OCI-LY7 (cell line): ENCODE data around the gene PRAMEF13.
"Not testable (repeated sequence)": the region's sequence is repeated elsewhere in the genome, so short reads cannot be mapped to it uniquely, and the experiment has no call there.

Experiments
- CTCF ChIP-seq: fragments of 200-600 bp; sonication (generic); conservative IDR thresholded peaks from 2 replicates; pipeline ENCODE4 v1.5.1; 2014; ENCODE audit warnings: mild to moderate bottlenecking, antibody characterized with exemption, low read length, moderate library complexity, mixed read lengths
- EZH2phosphoT487 ChIP-seq: fragments of 200-600 bp; sonication (generic); IDR thresholded peaks from 2 replicates; pipeline ENCODE4 v1.6.1; 2018; ENCODE audit warnings: low read depth, borderline replicate concordance, mild to moderate bottlenecking, mixed run types, antibody characterized with exemption, low read length, moderate library complexity, mixed read lengths

DNA sequence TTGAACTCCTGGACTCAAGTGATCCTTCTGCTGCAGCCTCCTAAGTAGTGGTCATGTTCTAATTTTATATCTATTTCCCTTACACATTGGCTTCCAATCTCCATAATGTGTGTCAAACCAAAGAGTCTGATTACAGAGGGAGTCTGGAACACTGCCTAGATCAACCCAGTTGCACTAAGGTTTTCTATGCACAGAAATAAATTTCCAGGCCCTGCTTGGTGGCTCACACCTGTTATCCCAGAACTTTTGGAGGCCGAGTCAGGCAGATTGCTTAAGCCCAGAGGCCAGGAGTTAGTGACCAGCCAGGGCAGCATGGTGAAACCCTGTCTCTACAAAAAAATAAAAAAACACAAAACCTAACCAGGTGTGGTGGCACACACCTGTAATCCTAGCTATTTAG lies 32.8 kb upstream of the PRAMEF13 start:
- TF ChIP-seq CTCF, EZH2phosphoT487: not testable (repeated sequence)
